K562 (cell line): ENCODE results near the gene COX10. TPM values are rescaled to one million over a fixed set of nuclear protein-coding genes. Genes with fewer than 3 reads are reported as not detected.

Experiments used
- ARID1B ChIP-seq: fragments of 450-650 bp; IDR thresholded peaks from 2 replicates; pipeline ENCODE4 v1.6.1; 2016; ENCODE audit warnings: antibody characterized with exemption, mild to moderate bottlenecking, inconsistent platforms
- CC2D1A ChIP-seq: fragments of 450-650 bp; IDR thresholded peaks from 2 replicates; pipeline ENCODE4 v1.6.1; 2017; ENCODE audit warnings: mild to moderate bottlenecking
- CSDE1 ChIP-seq, 2 experiments: fragments of 450-650 bp; IDR thresholded peaks; 2 replicates each; pipeline ENCODE4 v1.6.1; 2016; ENCODE audit warnings: mild to moderate bottlenecking in 1 of 2
- ERF ChIP-seq: fragments of 450-650 bp; formaldehyde crosslinking; IDR thresholded peaks from 2 replicates; pipeline ENCODE4 v1.4.0; 2020; ENCODE audit warnings: mild to moderate bottlenecking, mixed read lengths
- FOSL1 ChIP-seq: fragments of 200-800 bp; sonication (Bioruptor generic); conservative IDR thresholded peaks from 2 replicates; pipeline ENCODE4 v1.6.1; 2016; ENCODE audit warnings: missing genetic modification characterization, missing compliant biosample characterization
- KAT8 ChIP-seq: fragments of 450-650 bp; IDR thresholded peaks from 2 replicates; pipeline ENCODE4 v1.6.1; 2016; ENCODE audit warnings: low read depth, mild to moderate bottlenecking
- KHSRP ChIP-seq: fragments of 450-650 bp; IDR thresholded peaks from 2 replicates; pipeline ENCODE4 v1.6.1; 2017
- LARP7 ChIP-seq: fragments of 450-650 bp; IDR thresholded peaks from 2 replicates; pipeline ENCODE4 v1.6.1; 2016
- MTA2 ChIP-seq: fragments of 450-650 bp; IDR thresholded peaks from 2 replicates; pipeline ENCODE4 v1.6.1; 2016; ENCODE audit warnings: low read depth
- NCOR1 ChIP-seq: fragments of 450-650 bp; IDR thresholded peaks from 2 replicates; pipeline ENCODE4 v1.6.1; 2016; ENCODE audit warnings: mild to moderate bottlenecking, moderate library complexity
- NFATC3 ChIP-seq: fragments of 450-650 bp; IDR thresholded peaks from 2 replicates; pipeline ENCODE4 v1.6.1; 2017; ENCODE audit warnings: mild to moderate bottlenecking
- PML ChIP-seq: IDR thresholded peaks from 2 replicates; pipeline ENCODE4 v1.6.1; 2012; ENCODE audit warnings: low read length, inconsistent platforms
- POLR2AphosphoS5 ChIP-seq: IDR thresholded peaks from 2 replicates; pipeline ENCODE4 v1.6.1; 2011; ENCODE audit warnings: mild to moderate bottlenecking, low read depth, low read length, moderate library complexity; ENCODE audit not compliant: control insufficient read depth, insufficient read depth
- SMAD4 ChIP-seq: fragments of 250-450 bp; sonication (Bioruptor Pico); conservative IDR thresholded peaks from 2 replicates; pipeline ENCODE4 v1.8.0; 2021; ENCODE audit warnings: inconsistent platforms, mild to moderate bottlenecking, moderate library complexity
- SMARCC2 ChIP-seq: fragments of 450-650 bp; IDR thresholded peaks from 2 replicates; pipeline ENCODE4 v1.6.1; 2017; ENCODE audit warnings: antibody characterized with exemption, moderate library complexity, mild to moderate bottlenecking, low read depth
- SMARCE1 ChIP-seq: fragments of 450-650 bp; IDR thresholded peaks from 2 replicates; pipeline ENCODE4 v1.7.1; 2016; ENCODE audit warnings: mild to moderate bottlenecking
- STAT5A ChIP-seq: IDR thresholded peaks from 2 replicates; pipeline ENCODE4 v1.6.1; 2012; ENCODE audit warnings: low read length, inconsistent platforms, borderline replicate concordance
- TBL1XR1 ChIP-seq, 2 experiments: IDR thresholded peaks; 2 replicates each; pipeline ENCODE4 v1.6.1; 2012; ENCODE audit warnings: improper control_type of control experiment in 2 of 2, low read length in 2 of 2, mild to moderate bottlenecking in 1 of 2
- TCF3 ChIP-seq: sonication (generic); formaldehyde crosslinking; IDR thresholded peaks from 2 replicates; pipeline ENCODE4 v1.4.0; 2020; ENCODE audit warnings: mild to moderate bottlenecking, missing genetic modification reagents
- TEAD4 ChIP-seq, 2 experiments: sonication (generic) in 1 of 2; formaldehyde crosslinking in 1 of 2; IDR thresholded peaks; 2 replicates each; pipeline versions ENCODE4 v1.6.1 to v1.8.0; 2012 to 2022; ENCODE audit warnings: borderline replicate concordance in 1 of 2, inconsistent platforms in 1 of 2, low read length in 1 of 2, mild to moderate bottlenecking in 1 of 2, missing genetic modification reagents in 1 of 2
- ZNF197 ChIP-seq: fragments of 200-800 bp; sonication (Bioruptor generic); IDR thresholded peaks from 2 replicates; pipeline ENCODE4 v1.6.1; 2016; ENCODE audit warnings: low read depth, missing genetic modification characterization, missing compliant biosample characterization
- ZNF217 ChIP-seq: sonication (generic); formaldehyde crosslinking; IDR thresholded peaks from 2 replicates; pipeline ENCODE4 v1.8.0; 2022; ENCODE audit warnings: mild to moderate bottlenecking, missing genetic modification reagents
- ZNF695 ChIP-seq: fragments of 450-650 bp; formaldehyde crosslinking; IDR thresholded peaks from 2 replicates; pipeline ENCODE4 v1.4.0; 2020; ENCODE audit warnings: mild to moderate bottlenecking, moderate library complexity
- ZNF717 ChIP-seq: fragments of 250-450 bp; sonication (Bioruptor Pico); IDR thresholded peaks from 2 replicates; pipeline ENCODE4 v1.5.0; 2021
- polyA plus RNA-seq, 8 experiments: library from polyadenylated mRNA; depleted of rRNA in 4 of 8; stranded (reverse) in 5 of 8; unstranded in 3 of 8; fragments of >200 nt; fragmentation: Nextera tagmentation in 2 of 8; fragmentation: Illumina TruSeq in 1 of 8; extraction: Ambion mirVana in 2 of 8; extraction: Trizol in 1 of 8; gene quantifications; 2 replicates each; pipeline versions ENCODE4 v1.2.1 to v1.2.3, GENCODE V29; 2011 to 2014; ENCODE audit warnings: inconsistent platforms in 1 of 8, missing spikeins in 1 of 8
- total RNA-seq, 7 experiments: library from RNA; depleted of rRNA in 6 of 7; stranded (reverse); fragments of >200 nt in 6 of 7; fragmentation: Illumina TruSeq in 2 of 7; extraction: Trizol in 2 of 7; gene quantifications; 2 replicates each; pipeline versions ENCODE4 v1.2.1 to v1.2.3, GENCODE V29; 2011 to 2021; ENCODE audit warnings: low replicate concordance in 1 of 7
- TF ChIP-seq, protein P1 (sequence below), 2 experiments: fragments of 250-450 bp in 1 of 2; fragments of 450-650 bp in 1 of 2; sonication (Bioruptor Pico) in 1 of 2; IDR thresholded peaks; 2 replicates each; pipeline versions ENCODE4 v1.6.1 to v1.8.0; 2016 to 2021; ENCODE audit warnings: mild to moderate bottlenecking in 2 of 2, moderate library complexity in 2 of 2, missing compliant biosample characterization in 1 of 2, missing genetic modification characterization in 1 of 2
- TF ChIP-seq, protein P2 (sequence below), 2 experiments: fragments of 450-650 bp; IDR thresholded peaks; 2 replicates each; pipeline ENCODE4 v1.6.1; 2016
- TF ChIP-seq, protein P3 (sequence below): sonication (generic); formaldehyde crosslinking; IDR thresholded peaks from 2 replicates; pipeline ENCODE4 v1.8.0; 2023; ENCODE audit warnings: mild to moderate bottlenecking, missing genetic modification reagents

Gene COX10
- total and polyA plus RNA-seq, 9 of the 15 experiments (the other 6 are each of a cell fraction or from before 2014, with no cell fraction given) = 10.3 to 26.4 (median 17.8) TPM

DNA sequence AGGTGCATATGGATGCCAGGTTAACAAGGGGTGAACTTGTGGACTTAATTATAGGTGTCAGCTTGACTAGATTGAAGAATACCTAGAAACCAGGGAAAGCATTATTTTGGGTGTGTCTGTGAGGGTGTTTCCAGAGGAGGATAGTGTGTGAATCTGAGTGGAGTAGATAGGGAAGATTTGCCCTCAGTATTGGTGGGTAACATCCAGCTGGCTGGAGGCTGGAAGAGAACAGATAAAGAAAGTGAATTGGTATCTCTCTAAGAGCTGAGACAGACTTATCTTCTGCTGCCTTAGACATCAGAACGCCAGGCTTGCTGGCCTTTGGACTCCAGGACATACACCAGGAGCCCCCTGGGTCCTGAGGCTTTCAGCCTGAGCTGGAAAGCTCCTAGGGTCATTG lies 92.1 kb downstream of the COX10 start (continued):
- TF ChIP-seq POLR2AphosphoS5 (peak; percentile 85), STAT5A (peak; percentile 77), TBL1XR1 (IDR thresholded peaks at IDR 0.05; ENCODE audit: low read length in 2 of 2) (peak; percentile 46 to 51; a peak in 2 of 4 replicates), TCF3 (CRISPR knock-in tag) (peak; percentile 96), ZNF197 (CRISPR knock-in tag) (0 out of 2 replicates have a peak, but pooled peaks have one; percentile 66), CSDE1 (IDR thresholded peaks at IDR 0.05) (no peak), ZNF717 (no peak), SMARCE1 (peak; percentile 66; the same call in 1 of the 2 replicates), FOSL1 (tag) (peak; percentile 37; the same call in 1 of the 2 replicates), ERF (CRISPR knock-in tag) (no peak), KAT8 (no peak), SMAD4 (CRISPR knock-in tag) (peak; percentile 91), NCOR1 (peak; percentile 96), PML (peak; percentile 87), MTA2 (peak; percentile 95), CC2D1A (peak; percentile 91; the same call in 1 of the 2 replicates), SMARCC2 (peak; percentile 56; the same call in 1 of the 2 replicates), ZNF217 (CRISPR knock-in tag) (no peak), NFATC3 (0 out of 2 replicates have a peak, but pooled peaks have one; percentile 43), LARP7 (no peak), TEAD4 (IDR thresholded peaks at IDR 0.05; ENCODE audit: low read length) (peak; percentile 97), TEAD4 (CRISPR knock-in tag; IDR thresholded peaks at IDR 0.05; ENCODE audit: borderline replicate concordance) (no peak), ARID1B (peak; percentile 96), ZNF695 (CRISPR knock-in tag) (no peak), KHSRP (peak; percentile 43; the same call in 1 of the 2 replicates)
- TF ChIP-seq, protein P1, sequence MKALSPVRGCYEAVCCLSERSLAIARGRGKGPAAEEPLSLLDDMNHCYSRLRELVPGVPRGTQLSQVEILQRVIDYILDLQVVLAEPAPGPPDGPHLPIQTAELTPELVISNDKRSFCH (CRISPR knock-in tag; IDR thresholded peaks at IDR 0.05) = no peak
- TF ChIP-seq, protein P1 (tag; IDR thresholded peaks at IDR 0.05) = no peak
- TF ChIP-seq, protein P2, sequence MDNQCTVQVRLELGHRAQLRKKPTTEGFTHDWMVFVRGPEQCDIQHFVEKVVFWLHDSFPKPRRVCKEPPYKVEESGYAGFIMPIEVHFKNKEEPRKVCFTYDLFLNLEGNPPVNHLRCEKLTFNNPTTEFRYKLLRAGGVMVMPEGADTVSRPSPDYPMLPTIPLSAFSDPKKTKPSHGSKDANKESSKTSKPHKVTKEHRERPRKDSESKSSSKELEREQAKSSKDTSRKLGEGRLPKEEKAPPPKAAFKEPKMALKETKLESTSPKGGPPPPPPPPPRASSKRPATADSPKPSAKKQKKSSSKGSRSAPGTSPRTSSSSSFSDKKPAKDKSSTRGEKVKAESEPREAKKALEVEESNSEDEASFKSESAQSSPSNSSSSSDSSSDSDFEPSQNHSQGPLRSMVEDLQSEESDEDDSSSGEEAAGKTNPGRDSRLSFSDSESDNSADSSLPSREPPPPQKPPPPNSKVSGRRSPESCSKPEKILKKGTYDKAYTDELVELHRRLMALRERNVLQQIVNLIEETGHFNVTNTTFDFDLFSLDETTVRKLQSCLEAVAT (IDR thresholded peaks at IDR 0.05) = 0 out of 4 replicates have a peak, but pooled peaks of 1 of the 2 experiments have one; percentile 31
- TF ChIP-seq, protein P3, sequence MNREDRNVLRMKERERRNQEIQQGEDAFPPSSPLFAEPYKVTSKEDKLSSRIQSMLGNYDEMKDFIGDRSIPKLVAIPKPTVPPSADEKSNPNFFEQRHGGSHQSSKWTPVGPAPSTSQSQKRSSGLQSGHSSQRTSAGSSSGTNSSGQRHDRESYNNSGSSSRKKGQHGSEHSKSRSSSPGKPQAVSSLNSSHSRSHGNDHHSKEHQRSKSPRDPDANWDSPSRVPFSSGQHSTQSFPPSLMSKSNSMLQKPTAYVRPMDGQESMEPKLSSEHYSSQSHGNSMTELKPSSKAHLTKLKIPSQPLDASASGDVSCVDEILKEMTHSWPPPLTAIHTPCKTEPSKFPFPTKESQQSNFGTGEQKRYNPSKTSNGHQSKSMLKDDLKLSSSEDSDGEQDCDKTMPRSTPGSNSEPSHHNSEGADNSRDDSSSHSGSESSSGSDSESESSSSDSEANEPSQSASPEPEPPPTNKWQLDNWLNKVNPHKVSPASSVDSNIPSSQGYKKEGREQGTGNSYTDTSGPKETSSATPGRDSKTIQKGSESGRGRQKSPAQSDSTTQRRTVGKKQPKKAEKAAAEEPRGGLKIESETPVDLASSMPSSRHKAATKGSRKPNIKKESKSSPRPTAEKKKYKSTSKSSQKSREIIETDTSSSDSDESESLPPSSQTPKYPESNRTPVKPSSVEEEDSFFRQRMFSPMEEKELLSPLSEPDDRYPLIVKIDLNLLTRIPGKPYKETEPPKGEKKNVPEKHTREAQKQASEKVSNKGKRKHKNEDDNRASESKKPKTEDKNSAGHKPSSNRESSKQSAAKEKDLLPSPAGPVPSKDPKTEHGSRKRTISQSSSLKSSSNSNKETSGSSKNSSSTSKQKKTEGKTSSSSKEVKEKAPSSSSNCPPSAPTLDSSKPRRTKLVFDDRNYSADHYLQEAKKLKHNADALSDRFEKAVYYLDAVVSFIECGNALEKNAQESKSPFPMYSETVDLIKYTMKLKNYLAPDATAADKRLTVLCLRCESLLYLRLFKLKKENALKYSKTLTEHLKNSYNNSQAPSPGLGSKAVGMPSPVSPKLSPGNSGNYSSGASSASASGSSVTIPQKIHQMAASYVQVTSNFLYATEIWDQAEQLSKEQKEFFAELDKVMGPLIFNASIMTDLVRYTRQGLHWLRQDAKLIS (CRISPR knock-in tag) = no peak
